PC-3 (cell line): ENCODE data around the gene CDKN1B. TPM values are rescaled to one million over a fixed set of nuclear protein-coding genes. Genes with fewer than 3 reads are reported as not detected.

Experiments
- ATAC-seq: fragments of 200-7000 bp; cut with Tn5 transposase; 2 replicates; pipeline ENCODE4 v1.9.1; 2020; ENCODE audit warnings: mild to moderate bottlenecking, moderate library complexity
- BruUV-seq: library from RNA; stranded (reverse); fragments of 400-500 nt; replicated peaks from 2 replicates; lab custom pipeline; 2021; lab: Mats Ljungman, UMichigan
- CTCF ChIA-PET: fragments of 300-600 bp; sonication (Branson Sonifier 250); formaldehyde crosslinking; loops from one replicate; lab custom pipeline; 2022; ENCODE audit warnings: antibody characterized with exemption; lab: Charles Lee
- POLR2A ChIA-PET: fragments of 300-600 bp; sonication (Branson Sonifier 250); formaldehyde crosslinking; loops from one replicate; lab custom pipeline; 2022; ENCODE audit warnings: antibody characterized with exemption; ENCODE audit not compliant: unreplicated experiment; lab: Charles Lee
- DNase-seq: peaks from one replicate; pipeline ENCODE4 v3.0.0-alpha.2; 2015
- H2AFZ ChIP-seq: fragments of 300-600 bp; sonication (generic); 2 replicates; pipeline ENCODE4 v1.6.0; 2016; ENCODE audit warnings: antibody characterized with exemption, low read length
- H3F3A ChIP-seq: fragments of 300-600 bp; sonication (generic); one replicate; pipeline ENCODE4 v1.6.0; 2017; ENCODE audit warnings: antibody characterized with exemption, low read length, control low read depth, mild to moderate bottlenecking; ENCODE audit not compliant: unreplicated experiment
- H3K27ac ChIP-seq: fragments of 300-600 bp; sonication (generic); 2 replicates; pipeline ENCODE4 v1.5.1; 2016; ENCODE audit warnings: mild to moderate bottlenecking, low read length
- H3K27me3 ChIP-seq: fragments of 300-600 bp; sonication (generic); 2 replicates; pipeline ENCODE4 v1.6.1; 2016; ENCODE audit warnings: low read length, mixed read lengths
- H3K36me3 ChIP-seq: fragments of 300-600 bp; sonication (generic); 2 replicates; pipeline ENCODE4 v1.6.1; 2016; ENCODE audit warnings: low read depth, mixed run types, low read length, mixed read lengths
- H3K4me1 ChIP-seq: fragments of 300-600 bp; sonication (generic); 2 replicates; pipeline ENCODE4 v1.5.1; 2016; ENCODE audit warnings: low read length; ENCODE audit not compliant: insufficient read depth
- H3K4me2 ChIP-seq: fragments of 300-600 bp; sonication (generic); 2 replicates; pipeline ENCODE4 v1.6.0; 2016; ENCODE audit warnings: low read length
- H3K4me3 ChIP-seq: fragments of 300-600 bp; sonication (generic); 2 replicates; pipeline ENCODE4 v1.5.1; 2016; ENCODE audit warnings: mild to moderate bottlenecking, low read length, mixed read lengths
- H3K79me2 ChIP-seq: fragments of 300-600 bp; sonication (generic); 2 replicates; pipeline ENCODE4 v1.6.1; 2017; ENCODE audit warnings: low read length, mixed read lengths
- H3K9ac ChIP-seq: fragments of 300-600 bp; sonication (generic); 2 replicates; pipeline ENCODE4 v1.6.0; 2016; ENCODE audit warnings: mild to moderate bottlenecking, low read length
- H3K9me2 ChIP-seq: fragments of 300-600 bp; sonication (generic); replicated peaks from 2 replicates; pipeline ENCODE4 v1.6.1; 2016; ENCODE audit warnings: mixed run types, low read length, mixed read lengths
- H3K9me3 ChIP-seq: fragments of 300-600 bp; sonication (generic); 2 replicates; pipeline ENCODE4 v1.6.1; 2016; ENCODE audit warnings: low read length, mixed read lengths
- H4K20me1 ChIP-seq: fragments of 300-600 bp; sonication (generic); 2 replicates; pipeline ENCODE4 v1.6.1; 2016; ENCODE audit warnings: low read length, mixed read lengths
- EZH2 ChIP-seq: fragments of 300-600 bp; sonication (generic); IDR thresholded peaks from one replicate; pipeline ENCODE4 v1.6.1; 2017; ENCODE audit warnings: antibody characterized with exemption, mild to moderate bottlenecking, low read length; ENCODE audit not compliant: unreplicated experiment
- EZH2phosphoT487 ChIP-seq: fragments of 300-600 bp; sonication (generic); IDR thresholded peaks from 2 replicates; pipeline ENCODE4 v1.6.1; 2018; ENCODE audit warnings: mild to moderate bottlenecking, antibody characterized with exemption, low read length, borderline replicate concordance
- intact Hi-C: fragments of 100-400 bp; cut with micrococcal nuclease; formaldehyde crosslinking; loops from 2 replicates; pipeline ENCODE4 v1.9.0; 2023
- total RNA-seq: library from RNA; depleted of rRNA; stranded (reverse); fragments of >200 nt; gene quantifications from 2 replicates; pipeline ENCODE4 v1.2.3, GENCODE V29; 2014
- TF ChIP-seq, protein P1 (sequence below): fragments of 300-600 bp; sonication (generic); conservative IDR thresholded peaks from 2 replicates; pipeline ENCODE4 v1.5.1; 2017; ENCODE audit warnings: antibody characterized with exemption, low read depth, mild to moderate bottlenecking, low read length

Gene CDKN1B
- total RNA-seq, 1 experiment from 2014 or later: 29.2 TPM

- Histone ChIP-seq H3F3A (peaks cover 5% of the 10 kb centered on the region), H3K4me3 (no peak overlapping the region), H3K9me3 (no peaks in the 10 kb centered on the region), H3K4me2 (peak overlapping the region; percentile 88), H3K79me2 (peaks cover 45% of the 10 kb centered on the region), H3K36me3 (peaks cover 19% of the 10 kb centered on the region), H3K4me1 (peaks cover 38% of the 10 kb centered on the region), H3K9ac (peak overlapping the region; percentile 99), H3K27ac (peak overlapping the region; percentile 97), H2AFZ (peak overlapping the region; percentile 19; the same call in 1 of the 2 replicates), H4K20me1 (peaks cover 9% of the 10 kb centered on the region; the same call in 1 of the 2 replicates), H3K27me3 (no peaks in the 10 kb centered on the region), H3K9me2 (no peaks in the 10 kb centered on the region)
- DNase-seq: peak; percentile 5
- ChIA-PET CTCF (interaction anchor here (0.6 to 1.3 kb wide), 2 partner anchors 21 to 29 kb away, joined by 3 to 5 read pairs; no protein-coding TSS in a partner anchor), POLR2A (no interaction called here)
- no TSS peak for BruUV-seq
- TF ChIP-seq, protein P1, sequence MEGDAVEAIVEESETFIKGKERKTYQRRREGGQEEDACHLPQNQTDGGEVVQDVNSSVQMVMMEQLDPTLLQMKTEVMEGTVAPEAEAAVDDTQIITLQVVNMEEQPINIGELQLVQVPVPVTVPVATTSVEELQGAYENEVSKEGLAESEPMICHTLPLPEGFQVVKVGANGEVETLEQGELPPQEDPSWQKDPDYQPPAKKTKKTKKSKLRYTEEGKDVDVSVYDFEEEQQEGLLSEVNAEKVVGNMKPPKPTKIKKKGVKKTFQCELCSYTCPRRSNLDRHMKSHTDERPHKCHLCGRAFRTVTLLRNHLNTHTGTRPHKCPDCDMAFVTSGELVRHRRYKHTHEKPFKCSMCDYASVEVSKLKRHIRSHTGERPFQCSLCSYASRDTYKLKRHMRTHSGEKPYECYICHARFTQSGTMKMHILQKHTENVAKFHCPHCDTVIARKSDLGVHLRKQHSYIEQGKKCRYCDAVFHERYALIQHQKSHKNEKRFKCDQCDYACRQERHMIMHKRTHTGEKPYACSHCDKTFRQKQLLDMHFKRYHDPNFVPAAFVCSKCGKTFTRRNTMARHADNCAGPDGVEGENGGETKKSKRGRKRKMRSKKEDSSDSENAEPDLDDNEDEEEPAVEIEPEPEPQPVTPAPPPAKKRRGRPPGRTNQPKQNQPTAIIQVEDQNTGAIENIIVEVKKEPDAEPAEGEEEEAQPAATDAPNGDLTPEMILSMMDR: no peak
- TF ChIP-seq EZH2 (no peak), EZH2phosphoT487 (no peak)
- intact Hi-C loops: no loop called here
- ATAC-seq: no peak
These were observed 1.6 kb upstream of the CDKN1B start for GRCh38 chr12:12715459-12716150.

- POLR2A ChIA-PET: interaction anchor here (0.6 kb wide), 1 partner anchor 175 kb away, joined by 5 read pairs; the partner anchor contains the start of gene GPRC5A
- DNase-seq (peak; percentile 7), ATAC-seq (no peak; the same call in none of the 2 replicates)
- peaks cover 44% of the 10 kb centered on the region for H3K4me1 ChIP-seq
- TF ChIP-seq, protein P1: no peak
- TF ChIP-seq EZH2phosphoT487 (no peak), EZH2 (no peak)
- H3K27me3 ChIP-seq: no peaks in the 10 kb centered on the region
- peak overlapping the region; percentile 88 for H3K4me2 ChIP-seq
- CTCF ChIA-PET: interaction anchor here (0.6 to 1.3 kb wide), 4 partner anchors 21 to 318 kb away, joined by 3 to 5 read pairs (median 4); no protein-coding TSS in a partner anchor
- peaks cover 9% of the 10 kb centered on the region; the same call in 1 of the 2 replicates for H4K20me1 ChIP-seq
- BruUV-seq: TSS peak; percentile 4
- H3K9me2 ChIP-seq: no peaks in the 10 kb centered on the region
- peak overlapping the region; percentile 94 for H3K4me3 ChIP-seq
- intact Hi-C loops: no loop called here
- no peaks in the 10 kb centered on the region for H3K9me3 ChIP-seq
- H3K27ac ChIP-seq: peak overlapping the region; percentile 97
- peaks cover 5% of the 10 kb centered on the region for H3F3A ChIP-seq
- H3K79me2 ChIP-seq: peaks cover 51% of the 10 kb centered on the region
- peak overlapping the region; percentile 99 for H3K9ac ChIP-seq
- H3K36me3 ChIP-seq: peaks cover 19% of the 10 kb centered on the region
- H2AFZ ChIP-seq: peak overlapping the region; percentile 66
These were observed 896 bp upstream of the CDKN1B start for GRCh38 chr12:12716151-12716792.
